RPMI7951 (cell line): ENCODE measurements around the gene DHFR. TPM values are rescaled to one million over a fixed set of nuclear protein-coding genes. Genes with fewer than 3 reads are reported as not detected.
A peak's percentile ranks its signal among the peaks of the same experiment; 100 is the strongest.
"Not testable (repeated sequence)": the region's sequence is repeated elsewhere in the genome, so short reads cannot be mapped to it uniquely, and the experiment has no call there.

Experiments used
- DNase-seq: peaks from one replicate; pipeline ENCODE4 v3.0.0-alpha.2; 2012; ENCODE audit warnings: low read depth
- total RNA-seq: library from RNA; depleted of rRNA; stranded (reverse); fragments of >200 nt; shearing (Covaris generic); gene quantifications from 2 replicates; pipeline ENCODE4 v1.2.3, GENCODE V29; 2014; rRNA removed

DHFR gene
- total RNA-seq, result 67.8 and 81.2 TPM in 2 replicates

DNA sequence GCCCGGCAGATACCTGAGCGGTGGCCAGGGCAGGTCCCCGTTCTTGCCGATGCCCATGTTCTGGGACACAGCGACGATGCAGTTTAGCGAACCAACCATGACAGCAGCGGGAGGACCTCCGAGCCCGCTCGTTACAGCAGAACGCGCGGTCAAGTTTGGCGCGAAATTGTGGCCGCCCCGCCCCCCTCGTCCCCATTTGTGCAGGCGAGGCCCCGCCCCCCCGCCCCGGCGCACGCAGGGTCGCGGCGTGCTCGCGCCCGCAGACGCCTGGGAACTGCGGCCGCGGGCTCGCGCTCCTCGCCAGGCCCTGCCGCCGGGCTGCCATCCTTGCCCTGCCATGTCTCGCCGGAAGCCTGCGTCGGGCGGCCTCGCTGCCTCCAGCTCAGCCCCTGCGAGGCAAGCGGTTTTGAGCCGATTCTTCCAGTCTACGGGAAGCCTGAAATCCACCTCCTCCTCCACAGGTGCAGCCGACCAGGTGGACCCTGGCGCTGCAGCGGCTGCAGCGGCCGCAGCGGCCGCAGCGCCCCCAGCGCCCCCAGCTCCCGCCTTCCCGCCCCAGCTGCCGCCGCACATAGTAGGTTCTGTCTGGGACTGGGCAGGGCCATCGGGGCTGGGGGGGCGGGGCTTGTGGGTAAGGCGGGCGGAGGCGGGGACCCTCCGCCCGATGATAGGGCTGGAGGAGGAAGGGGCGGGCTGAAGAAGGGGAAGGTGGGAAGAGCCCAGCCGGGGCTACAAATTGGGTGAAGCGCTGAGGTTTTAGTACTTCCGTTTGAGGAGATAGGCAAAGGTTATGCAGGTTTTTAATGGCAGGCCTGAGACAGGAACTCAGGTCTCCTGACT, at the start of gene DHFR, which contains the start of gene MSH3:
TSS of gene DHFR (minus strand) at position 593 of the 840 bp plus-strand sequence. CDS start at position 99, 494 bp downstream.
TSS of gene MSH3 (plus strand) at position 262 of the 840 bp plus-strand sequence. CDS start at position 338, 76 bp downstream.
- DNase-seq, result peak; percentile 89

DNA sequence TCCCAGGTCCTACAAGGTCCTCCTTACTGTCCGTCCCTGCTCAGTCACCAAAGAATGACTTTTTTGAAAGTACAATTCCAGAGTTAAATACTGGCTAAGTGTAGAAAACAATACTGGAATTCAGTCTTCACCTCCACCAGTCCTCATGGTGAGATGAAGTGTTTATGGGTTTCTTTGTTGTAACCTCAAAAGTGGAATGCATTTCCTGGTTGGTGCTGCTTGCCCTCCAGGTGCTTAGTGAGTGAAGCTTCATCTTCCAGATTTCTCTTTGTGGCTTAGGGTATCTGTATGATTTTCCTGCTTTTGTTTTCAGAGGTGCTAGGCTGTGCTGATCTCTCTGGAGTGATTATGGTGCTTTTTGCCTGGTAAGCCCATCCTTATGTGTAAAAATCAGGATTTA, 49.4 kb upstream of the DHFR start:
- DNase-seq, result no peak

DNA sequence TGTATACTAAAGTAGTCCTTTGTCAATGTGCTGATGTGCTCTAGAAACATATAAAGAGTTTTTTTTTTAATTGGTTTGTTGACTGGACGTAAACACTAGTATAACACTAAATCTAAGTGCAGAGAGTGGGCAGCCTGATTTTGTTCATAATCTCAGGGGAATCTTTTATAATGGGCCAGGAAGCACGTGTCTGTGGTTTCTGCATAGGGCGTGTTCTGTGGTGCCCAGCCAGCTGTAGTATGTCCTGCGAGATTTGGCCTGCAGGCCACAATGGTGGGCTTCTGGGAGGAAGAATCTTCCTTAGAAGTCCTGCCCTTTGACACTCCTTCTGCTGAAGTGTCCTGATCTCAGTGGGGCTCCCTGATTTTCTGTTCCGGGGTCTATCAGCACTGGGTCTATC, 49.0 kb upstream of the DHFR start:
- peak; percentile 7 for DNase-seq

DNA sequence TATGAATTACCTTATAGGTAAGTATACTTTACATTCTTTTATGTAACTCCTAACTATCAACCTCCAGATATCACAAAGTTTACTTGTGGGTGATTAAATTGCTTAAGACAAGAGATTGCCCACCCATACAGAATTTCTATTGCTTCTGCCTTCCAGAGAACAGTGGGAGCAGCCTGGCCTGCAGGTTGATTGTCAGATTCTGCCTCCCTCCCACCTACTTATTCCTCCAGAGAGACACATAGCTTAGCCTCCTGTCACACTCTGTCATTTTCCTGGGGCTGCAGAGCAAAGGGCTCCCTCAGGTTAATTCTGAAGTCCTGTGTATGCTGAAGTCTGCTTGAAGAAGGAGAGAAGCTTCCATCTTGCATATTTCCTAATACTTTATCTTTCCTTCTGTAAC, 48.5 kb upstream of the DHFR start:
- no peak for DNase-seq

DNA sequence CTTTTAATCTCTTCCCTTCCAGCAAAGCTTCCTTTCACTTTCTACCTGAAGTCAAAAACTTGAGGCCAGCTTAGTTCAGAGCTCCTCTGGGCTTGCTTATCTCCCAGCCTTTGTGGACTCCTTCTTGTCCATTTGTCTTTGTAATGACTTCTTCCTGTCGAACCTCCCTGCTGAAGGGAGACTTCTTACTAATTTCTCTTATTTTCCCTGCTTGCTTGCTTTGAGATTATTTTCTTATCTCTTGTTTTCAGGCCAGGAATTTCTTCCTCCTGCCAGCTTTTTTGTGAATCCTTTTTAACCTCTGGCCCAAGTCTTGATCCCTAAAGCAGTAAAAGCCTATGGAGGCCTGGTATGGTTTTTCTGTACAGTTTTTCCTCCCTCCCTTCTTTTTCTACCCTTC, 46.8 kb upstream of the DHFR start:
- DNase-seq, result no peak

DNA sequence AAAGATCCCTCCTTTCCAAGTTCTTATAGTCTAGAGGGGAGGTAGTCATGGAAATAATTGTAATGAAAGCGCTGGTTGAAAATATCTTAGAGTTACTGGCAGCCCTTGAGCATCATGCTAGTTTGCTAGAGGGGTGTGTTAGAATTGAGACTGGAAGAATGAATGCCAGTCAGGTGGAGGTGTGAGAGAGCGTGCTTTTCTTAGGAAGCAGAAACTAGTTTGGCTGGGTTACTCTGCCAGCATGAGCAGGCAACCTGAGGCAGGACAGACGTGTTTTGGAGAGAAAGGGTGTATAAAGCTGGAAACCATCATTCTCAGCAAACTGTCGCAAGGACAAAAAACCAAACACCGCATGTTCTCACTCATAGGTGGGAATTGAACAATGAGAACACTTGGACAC, 43.6 kb upstream of the DHFR start:
- DNase-seq, result no peak

DNA sequence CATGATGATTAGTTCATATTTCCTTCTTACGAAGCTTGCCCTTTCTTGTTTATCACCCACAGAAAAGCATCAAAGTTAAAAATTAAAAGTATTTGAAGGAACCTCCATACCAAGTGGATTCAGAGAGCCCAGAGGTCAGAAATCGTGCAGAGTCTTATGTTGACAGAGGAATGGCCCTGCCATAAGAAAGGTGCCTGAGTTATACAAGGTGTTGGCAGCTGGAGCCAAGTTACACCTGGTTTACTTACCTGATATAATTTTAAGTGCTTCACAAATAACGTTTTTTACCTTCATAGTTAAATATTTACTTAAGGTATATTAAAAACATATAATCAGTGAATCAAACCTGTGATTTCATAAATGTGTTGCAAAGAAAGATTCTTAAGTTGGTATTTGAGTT, 42.3 kb upstream of the DHFR start:
- DNase-seq, result no peak

DNA sequence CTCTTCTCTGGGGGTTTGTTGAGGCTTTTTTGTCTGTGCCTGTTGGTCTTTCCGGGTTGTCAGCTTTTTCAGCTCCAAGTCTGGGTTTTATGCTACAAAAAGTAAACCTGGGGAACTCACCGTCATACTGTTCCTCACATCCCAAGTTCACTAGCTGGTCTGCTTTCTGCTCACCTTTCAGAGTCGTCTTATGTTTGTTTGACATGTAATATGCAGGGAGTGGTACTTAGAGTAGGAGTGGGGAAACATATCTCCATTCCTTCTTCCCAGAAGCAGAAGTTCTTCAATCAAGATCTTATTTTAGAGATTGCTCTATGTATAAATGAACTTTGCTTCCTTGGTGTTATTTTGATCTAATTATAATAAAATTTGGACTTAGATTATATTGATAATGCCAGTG, 41.7 kb upstream of the DHFR start:
- no peak for DNase-seq

DNA sequence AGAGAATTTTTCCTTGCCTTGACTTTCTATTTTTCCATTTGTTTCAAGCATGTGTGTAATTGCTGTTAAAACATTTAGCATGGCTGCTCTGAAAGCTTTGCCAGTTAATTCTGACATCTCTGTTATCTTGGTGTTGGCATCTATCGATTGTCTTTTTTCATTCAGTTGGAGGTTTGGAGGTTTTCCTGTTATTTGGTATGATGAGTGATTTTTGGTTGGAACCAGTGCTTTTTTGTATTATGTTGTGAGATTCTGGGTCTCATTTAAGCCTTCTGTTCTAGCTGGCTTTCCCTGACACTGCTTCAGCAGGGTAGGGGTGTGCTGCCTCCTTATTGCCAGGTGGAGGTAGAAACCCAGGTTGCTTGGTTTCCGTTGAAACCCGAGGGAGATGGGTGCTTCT, 40.9 kb upstream of the DHFR start:
- DNase-seq, result no peak

DNA sequence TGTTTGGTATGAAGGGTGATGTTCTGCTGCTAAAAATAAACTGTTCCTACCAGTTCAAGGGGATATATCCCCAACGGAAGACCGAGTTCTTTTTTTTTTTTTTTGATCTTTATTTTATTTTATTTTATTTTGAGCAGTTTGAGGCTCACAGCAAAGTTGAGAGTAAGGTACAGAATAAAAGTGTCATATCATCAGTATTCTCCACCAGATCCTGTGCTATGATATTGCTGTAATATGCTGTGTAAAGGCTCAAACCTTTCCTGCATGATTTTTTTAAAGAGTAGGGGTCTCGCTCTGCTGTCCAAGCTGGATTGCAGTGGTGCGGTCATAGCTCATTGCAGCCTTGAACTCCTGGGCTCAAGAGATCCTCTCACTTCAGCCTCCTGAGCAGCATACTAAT, 34.8 kb upstream of the DHFR start:
- no peak for DNase-seq

DNA sequence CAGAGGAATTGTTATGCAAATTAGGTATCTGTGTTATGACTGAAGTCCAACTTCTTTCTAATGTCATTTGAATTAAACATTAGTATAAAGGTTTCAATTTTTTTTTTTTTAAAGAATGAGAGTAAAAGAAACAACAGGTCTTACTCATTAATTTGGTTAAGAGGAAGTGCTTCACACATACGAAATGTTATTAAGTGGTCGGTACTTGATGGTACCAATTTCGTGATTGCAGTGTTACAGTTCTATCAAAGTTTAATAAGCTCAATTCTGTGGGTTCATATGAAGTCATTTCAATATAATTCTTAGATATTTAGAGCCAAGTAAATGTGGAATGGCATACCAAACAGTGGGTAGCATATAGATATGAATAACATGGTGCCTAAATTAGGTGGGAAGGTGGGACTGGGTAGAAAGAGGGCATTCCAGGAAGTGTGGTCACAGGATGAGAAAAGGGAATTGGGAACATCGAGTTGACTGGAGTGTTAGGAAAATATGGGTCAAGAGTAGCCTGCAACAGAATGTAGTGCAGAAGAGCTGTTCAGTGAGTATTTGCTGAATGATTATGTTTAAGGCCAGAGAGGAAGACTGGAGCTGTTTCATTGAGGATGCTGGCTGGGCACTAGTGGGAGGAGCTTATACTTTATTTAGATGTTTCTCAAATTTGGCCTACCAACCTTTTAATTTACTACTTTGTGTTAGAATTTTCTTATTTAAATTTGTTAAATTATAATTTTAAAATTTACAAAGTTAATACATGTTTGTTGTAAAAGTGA, 34.1 kb upstream of the DHFR start:
- no peak for DNase-seq

DNA sequence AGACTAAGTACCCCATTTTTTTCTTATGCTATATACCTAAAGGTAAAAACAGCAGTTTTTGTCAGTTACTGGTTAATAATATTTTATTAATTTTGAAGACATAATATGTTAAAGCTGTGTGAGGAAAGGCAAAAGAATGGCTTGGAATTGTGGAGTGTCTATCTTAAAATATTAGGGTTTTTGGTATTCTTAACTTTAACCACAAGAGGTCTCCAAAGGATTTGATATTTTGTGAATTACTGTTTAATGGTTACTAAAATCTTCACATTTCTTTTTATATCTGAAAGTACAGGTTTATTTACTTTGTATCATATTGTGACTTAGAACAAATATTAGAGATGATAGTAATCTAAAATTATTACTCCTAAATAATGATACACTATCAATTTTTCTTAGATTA, 32.0 kb upstream of the DHFR start:
- peak; percentile 3 for DNase-seq

DNA sequence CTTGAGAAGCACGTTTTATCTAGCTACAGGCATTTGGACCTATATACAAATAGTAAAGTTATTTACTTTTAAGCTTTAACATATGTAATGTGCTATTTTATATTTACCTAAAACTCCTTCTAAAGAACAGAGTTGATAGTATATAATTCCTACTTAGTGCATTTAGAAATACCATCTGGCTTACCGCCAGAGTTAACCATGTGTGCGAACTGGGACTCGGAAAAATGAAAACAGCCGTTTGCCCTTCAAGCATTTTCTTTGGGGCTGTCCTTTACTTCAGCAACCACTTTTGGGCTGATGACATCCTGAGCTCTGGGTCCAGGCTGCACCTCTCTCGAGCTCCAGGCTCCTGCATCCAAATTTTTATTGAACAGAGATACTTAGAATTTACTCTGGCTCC, 21.9 kb upstream of the DHFR start:
- no peak for DNase-seq

DNA sequence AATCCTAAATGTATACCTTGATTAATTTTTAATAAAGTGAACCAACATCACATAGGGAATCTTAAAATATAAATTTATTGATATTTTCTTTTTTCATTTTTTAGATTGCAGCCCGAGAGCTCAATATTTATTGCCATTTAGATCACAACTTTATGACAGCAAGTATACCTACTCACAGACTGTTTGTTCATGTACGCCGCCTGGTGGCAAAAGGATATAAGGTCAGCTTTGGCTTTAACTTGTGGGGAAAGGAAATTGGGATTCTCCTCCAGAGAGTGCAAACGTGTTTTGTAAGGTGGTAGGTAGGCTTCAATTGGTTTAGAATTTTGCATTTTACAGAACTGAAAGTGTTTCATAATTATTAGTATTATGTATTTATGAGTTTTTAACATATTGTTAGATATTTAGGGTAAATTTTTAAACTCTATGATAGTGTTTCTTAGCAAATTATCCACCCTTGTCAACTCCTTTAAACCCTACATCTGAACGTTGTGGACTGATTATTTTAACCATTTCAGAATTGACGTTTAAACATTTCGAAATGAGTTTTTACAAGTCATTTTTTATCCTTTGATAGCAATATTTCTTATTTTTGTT, 17.5 kb upstream of the DHFR start:
- DNase-seq, result peak; percentile 57

DNA sequence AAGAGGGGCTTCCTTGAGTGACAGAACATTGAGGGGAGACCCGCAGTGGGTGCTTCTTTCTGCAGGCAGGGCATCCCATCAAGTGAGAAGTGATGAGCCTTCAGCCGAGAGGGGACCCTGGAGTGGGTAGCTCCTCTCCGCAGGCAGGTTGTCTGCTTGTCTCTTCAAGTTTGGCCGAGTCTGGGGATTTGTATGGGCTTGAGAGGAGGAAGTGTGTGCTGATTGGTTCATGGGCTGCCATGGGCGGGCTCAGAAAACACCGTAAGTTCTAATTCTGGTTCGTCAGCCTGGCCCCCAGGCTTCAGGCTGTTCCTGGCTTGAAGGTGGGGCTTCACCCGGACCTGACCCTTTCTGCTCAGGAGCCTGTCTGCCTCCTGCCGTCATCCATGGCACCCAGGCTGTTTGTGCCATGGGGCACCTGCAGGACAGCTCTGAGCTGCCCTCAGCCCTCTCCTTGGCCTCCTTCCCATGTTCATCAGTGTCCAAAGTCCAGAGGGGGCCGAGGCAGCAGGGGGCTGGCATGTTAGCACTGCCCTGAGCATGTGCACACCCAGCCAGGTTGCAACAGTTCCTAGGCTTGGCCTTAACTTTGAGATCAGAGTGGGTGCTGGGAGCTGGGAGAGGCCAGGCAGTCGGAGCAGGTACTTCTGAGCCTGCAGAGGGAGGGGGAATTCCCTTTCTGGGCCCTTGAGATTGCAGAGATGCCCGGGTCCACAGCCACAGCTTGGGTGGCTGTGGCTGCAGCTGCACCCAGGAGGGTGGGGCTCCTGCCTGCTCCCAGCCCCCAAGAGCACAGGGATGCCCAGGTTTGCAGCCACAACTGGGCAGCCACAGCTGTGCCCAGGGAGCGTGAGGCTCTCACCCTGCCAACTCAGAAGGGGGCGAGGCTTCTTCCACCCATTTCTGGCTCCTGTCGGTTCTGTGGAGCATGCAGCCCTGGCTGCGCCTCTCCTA, 13.5 kb upstream of the DHFR start:
- DNase-seq, result no peak

DNA sequence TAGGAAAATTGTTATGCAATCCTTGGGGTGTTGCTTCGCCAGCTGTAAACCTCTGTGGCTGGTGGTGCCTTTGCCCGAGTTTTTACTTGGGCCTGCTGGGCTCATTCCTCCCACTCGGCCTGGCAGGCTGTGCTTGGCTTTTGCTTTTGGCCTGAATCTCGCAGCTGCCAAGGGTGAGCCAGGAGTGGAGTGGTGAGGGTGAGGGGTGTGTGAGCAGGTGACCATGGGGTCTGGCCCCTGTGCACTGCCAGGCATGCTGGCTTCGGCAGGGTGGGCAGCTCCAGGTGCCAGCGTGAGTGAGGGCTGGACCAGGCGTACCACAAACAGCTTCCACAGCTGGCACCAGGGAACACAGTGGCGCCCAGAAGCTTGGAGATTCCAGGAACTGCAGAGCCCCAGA, 12.6 kb upstream of the DHFR start:
- DNase-seq, result no peak

DNA sequence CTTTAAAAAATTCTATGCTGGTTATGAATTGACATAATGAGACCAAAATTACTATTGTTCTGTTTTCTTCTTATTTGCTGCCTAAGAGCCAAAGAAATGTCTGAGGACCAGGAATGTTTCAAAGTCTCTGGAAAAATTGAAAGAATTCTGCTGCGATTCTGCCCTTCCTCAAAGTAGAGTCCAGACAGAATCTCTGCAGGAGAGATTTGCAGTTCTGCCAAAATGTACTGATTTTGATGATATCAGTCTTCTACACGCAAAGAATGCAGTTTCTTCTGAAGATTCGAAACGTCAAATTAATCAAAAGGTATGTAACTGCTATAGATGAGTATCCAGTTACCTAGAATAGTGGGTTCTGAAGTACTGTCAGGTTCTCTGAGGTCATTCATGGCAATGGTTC, 10.3 kb upstream of the DHFR start:
- no peak for DNase-seq

DNA sequence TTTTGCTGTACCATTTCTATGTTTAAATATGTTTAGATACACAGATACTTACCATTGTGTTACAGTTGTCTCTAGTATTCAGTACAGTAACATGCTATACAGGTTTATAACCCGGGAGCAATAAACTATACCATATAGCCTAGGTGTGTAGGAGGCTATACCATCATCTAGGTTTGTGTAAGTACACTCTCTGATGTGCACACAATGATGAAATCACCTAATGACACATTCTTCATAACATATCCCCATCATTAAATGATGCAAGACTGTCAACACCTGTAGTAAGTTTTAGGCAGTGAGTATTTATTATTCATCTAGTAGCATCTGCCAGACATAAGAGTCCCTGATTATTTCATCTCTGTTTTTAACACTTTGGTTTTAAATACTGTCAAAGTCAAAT, 7.3 kb upstream of the DHFR start:
- DNase-seq, result no peak

DNA sequence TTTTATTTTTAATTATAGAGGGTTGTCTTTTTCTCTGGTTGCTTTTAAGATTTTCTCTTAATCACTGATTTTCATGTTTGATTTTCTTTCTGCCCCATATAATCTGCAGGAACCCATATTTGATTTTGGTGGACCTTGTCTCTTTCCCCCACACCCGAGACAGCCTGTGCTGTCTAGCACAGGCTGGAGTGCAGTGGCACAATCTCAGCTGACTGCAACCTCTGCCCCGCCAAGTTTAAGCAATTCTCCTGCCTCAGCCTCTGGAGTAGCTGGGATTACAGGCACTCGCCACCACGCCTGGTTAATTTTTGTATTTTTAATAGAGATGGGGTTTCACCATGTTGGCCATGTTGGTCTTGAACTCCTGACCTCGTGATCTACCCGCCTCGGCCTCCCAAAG, 5.9 kb upstream of the DHFR start:
- DNase-seq, result not testable (repeated sequence)

DNA sequence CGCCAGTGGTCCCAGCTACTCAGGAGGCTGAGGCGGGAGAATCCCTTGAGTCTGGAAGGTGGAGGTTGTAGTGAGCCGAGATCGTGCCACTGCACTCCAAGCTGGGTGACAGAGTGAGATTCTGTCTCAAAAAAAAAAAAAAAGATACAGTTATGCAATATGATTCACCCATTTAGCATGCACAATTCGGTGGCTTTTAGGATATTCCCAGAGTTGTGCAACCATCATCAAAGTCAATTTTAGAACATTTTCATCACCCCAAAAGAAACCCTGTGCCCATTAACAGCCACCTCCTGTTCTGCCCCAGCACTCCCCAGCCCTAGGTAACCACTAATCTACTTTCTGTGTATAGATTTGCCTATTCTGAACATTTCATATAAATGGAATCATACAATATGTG, 4.3 kb upstream of the DHFR start:
- peak; percentile 0 for DNase-seq

DNA sequence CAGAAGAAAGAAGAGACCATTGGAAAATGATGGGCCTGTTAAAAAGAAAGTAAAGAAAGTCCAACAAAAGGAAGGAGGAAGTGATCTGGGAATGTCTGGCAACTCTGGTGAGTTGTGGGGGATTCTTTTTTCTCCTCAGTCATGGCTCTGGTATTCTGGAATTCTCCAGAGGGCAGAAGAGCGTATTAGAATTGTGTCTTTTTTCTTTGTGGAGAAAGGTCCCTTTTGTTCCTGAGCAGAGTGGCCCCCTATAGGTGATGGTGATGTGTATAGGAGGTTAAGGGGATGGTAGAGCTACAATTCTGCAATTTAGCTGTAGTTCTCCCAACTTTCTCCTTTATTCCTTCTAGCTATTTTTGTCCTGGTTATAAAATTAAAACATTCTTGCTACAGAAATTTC, 1.6 kb upstream of the DHFR start:
- peak; percentile 24 for DNase-seq
